Measurements from ENCODE around the gene SNN. TPM values are rescaled to one million over a fixed set of nuclear protein-coding genes. Genes with fewer than 3 reads are reported as not detected.

SNN gene
- total RNA-seq, 1 experiment from 2014 or later, result 10.2 TPM

DNA sequence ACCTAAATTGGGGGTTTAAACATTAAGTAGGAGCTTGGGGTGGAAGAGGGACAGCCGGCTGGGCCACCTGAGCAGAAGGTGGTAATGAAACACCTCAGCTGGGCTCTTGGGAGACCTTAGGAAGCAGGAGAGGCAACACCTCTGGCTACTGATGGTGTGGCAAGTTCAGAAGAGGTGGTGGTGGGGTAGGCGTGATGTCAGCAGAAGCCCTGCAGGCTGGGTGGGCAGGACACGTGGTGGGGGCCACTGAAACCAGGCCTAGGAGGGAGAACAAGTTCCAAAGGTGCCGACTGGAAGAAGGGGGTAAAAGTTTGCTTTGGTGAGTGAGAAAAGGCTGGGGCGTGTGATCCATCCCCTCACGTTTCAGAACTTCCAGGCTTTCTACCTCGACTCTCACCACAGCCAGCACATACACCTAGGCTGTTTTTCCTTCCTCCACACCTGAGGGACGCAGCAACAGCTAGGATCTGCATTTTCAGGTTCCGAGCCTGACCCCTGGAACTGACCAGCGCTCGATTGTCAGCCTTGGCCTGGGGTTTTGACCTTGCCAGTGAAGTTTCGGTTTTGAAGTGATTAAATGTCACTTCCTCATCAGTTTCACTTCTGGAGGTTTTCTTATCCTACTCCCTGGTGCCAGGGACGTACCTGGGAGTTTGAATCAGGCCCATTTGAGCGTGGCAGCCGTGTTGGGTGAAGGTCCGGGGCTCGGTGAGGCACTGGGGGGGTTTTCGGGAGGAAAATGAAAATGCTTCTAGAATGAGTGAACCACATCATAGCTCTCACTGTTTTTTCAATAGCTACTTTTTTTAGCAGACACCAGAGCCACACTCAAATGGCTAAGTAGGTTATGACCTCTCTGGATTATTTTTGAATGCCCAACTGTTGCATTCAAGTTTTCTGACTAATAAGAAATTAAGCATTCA, 10.0 kb downstream of the SNN start:
- no peak for DNase-seq (ENCODE audit: low read depth)

GRCh38 chr16:11679250-11679649, 11.0 kb downstream of the SNN start:
- DNase-seq (ENCODE audit: low read depth), result no peak

GRCh38 chr16:11679941-11680911, 12.0 kb downstream of the SNN start:
- DNase-seq (ENCODE audit: low read depth), result no peak

- no peak for DNase-seq (ENCODE audit: low read depth)
Observed at GRCh38 chr16:11681556-11681955, 13.3 kb downstream of the SNN start.

DNA sequence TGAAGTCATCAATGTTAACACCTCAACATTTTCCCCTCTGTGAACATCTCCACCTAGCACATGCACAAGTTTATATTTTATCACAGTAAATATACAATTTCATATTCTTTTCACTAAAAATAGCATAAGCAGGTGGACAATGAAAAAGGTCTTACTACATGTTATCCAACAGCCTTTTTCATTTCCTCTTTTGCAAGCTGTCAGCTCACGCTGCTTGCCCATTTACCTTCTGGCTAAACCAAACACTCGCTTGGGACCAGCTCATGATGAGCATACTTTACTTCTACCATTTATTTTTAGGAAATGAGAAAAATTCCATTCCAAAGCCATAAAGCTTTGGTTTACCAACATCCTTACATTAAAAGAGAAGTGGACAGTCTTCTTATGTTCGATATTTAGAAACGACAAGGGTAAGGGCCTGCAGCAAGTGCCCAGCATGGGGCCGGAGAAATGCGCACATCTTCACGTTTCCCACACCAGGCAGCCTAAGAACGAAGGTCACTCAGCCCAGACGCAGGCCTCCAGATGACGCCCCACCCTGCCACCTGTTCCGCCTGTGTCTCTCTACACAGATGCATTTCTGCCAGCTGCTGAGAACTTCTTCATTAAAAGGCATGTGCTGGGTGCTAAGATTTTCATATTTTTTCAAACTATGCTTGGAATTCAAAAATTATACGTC, 13.9 kb downstream of the SNN start:
- no peak for DNase-seq (ENCODE audit: low read depth)

DNA sequence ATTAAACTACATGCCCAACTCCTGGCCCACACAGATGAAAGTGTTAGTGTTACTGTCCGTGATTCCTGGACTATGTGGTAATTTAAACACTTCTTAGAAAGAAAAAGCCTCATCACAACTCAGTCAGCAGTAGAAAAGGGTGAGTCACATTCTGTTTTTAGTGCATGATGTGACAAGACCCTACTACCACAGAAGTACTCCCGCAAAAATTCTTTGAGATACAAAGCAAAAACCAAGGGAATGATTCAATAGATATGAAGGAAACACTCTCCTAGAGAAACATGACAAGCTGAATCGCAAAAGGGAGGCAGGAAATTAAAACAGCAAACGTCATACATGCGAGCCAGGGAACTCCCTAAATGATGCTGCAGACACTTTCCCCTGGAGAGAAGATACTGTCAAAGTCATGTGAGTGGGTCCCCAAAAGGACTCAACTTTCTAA, 14.4 kb downstream of the SNN start:
- DNase-seq (ENCODE audit: low read depth), result peak; percentile 90

DNA sequence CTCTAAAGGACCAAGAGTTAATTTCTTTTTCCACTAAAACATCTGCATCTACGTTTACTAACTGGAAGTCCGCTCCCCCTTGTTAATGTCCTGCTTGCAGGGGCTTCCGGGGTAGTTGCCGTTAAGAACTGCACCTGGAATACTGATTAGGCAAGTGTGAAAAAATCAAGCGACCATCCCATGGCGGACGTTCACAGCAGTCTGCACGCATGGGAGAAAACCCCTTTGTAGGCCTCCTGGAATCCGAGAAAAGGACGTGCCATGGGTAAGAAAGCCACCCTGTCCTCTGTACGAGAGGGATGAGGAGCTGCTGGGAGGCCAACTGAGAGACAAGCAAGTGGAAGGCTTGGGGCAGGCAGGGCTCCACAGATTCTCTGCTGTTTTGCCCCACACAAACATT, 14.9 kb downstream of the SNN start:
- no peak for DNase-seq (ENCODE audit: low read depth)

- no peak for DNase-seq (ENCODE audit: low read depth)
Observed at GRCh38 chr16:11684231-11685025, 16.2 kb downstream of the SNN start.

DNA sequence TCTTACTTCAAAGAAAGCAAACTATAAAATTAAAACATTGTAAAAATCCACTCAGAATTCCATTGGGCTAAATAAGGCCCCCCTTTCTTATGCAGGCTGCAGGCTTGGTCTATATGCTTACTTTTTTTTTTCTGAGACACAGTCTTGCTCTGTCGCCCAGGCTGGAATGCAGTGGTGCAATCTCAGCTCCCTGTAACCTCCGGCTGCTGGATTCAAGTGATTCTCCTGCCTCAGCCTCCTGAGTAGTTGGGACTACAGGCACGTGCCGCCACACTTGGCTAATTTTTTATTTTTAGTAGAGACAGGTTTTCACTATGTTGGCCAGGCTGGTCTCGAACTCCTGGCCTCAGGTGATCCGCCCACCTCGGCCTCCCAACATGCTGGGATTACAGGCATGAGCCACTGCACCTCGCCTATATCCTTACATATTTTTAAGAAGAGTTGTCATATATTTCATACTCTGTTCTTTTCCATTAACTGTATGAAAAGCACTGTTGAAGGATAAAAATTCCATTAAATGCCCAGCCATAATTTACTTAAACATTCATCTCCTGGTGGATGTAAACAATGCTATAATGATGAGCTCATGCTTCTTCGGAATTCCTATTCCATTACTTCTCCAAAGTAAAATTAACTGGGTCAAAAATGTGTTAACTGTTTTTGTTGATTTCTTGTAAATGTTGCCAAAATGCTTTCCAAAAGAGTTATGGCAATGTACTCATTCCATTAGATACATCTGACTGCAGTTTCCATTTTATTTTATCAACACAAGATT, 17.8 kb downstream of the SNN start:
- DNase-seq (ENCODE audit: low read depth), result no peak

DNA sequence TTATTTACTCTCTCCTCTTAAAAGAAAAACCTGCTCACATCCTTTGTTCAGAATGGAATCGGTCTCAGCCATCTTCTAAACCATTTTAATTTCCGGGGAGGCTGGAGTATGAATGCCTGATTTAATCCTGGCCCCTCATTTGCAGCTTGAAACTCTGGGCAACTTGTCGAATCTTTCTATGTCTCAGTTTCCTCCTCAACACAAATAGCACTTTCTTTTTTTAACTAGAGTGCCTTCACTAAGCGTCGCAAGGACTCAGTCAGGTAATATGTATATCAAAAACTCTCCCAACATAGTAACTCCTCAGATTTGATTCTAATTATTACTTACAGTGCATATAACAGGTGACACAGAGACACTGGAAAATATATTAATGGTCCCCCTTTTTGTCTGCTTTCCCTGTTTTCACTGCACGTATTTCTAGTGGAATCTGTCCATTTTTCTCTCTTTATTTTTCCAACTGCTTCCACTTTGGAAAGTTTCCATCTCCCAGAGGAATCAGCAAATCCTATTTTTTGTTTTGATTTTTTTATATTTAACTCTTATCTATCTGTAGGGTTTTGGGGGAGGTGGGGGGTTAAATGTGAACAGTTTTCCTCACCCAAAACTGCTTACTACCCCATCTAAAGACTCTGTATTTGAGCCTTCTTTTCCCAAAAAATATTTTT, 18.6 kb downstream of the SNN start:
- DNase-seq (ENCODE audit: low read depth), result no peak

DNA sequence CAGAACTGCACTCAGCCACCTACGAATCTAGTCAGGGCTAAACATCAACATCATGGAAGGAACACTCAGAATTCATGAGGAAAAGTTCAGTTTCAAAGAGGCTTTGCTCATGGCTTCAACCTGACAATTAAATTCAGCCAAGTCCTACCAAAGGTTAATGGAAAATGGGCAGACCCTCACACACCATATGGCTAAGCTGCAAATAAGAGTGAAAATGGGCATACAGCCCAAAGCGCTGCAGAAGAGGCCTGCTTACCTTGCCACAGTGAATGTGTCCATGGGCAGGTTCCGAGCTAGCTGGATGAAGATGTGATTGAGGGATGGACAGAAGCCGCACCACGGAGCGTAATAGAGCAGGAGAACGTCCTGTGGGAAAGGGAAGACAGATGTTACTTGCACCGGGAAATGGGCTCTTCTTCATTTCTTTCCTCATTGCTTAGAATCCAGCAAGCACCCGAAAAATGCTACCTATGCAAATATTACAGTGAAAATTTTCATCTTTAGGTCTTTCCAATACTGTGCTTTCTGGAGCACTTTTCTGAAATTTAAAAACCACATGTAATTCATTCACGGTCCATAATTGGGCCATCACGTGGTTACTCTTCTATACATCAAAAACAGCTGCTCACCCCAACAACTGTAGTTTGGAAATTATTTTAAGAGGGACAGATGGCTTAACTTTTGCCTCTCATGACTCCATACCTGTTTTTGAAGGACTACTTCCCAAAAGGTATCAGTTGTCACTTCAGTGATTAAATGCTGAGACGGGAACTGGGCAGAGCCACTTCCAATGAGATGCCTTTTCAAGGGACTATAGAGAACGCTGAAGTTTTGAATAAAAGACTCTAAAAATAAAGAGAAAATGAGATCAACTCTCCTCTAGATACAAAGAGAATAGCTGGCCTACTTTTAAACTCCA, 19.6 kb downstream of the SNN start:
- no peak for DNase-seq (ENCODE audit: low read depth)

DNA sequence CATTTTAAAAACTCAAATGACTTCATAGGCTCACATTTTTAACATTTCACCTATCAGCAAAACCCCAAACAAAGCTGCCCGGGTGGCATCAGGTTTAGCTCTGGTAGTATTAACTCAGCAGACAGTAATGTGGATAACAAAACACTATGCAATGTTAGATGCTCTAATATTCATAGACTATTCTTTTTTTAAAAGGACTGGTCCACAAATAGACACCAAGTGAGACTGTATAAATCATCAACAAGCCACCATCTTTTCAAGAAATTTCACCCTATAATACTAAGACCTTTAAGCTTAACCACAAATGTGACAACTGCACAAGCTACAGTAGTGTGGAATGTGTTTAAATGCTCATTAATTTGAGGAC, 20.2 kb downstream of the SNN start:
- DNase-seq (ENCODE audit: low read depth), result no peak

DNA sequence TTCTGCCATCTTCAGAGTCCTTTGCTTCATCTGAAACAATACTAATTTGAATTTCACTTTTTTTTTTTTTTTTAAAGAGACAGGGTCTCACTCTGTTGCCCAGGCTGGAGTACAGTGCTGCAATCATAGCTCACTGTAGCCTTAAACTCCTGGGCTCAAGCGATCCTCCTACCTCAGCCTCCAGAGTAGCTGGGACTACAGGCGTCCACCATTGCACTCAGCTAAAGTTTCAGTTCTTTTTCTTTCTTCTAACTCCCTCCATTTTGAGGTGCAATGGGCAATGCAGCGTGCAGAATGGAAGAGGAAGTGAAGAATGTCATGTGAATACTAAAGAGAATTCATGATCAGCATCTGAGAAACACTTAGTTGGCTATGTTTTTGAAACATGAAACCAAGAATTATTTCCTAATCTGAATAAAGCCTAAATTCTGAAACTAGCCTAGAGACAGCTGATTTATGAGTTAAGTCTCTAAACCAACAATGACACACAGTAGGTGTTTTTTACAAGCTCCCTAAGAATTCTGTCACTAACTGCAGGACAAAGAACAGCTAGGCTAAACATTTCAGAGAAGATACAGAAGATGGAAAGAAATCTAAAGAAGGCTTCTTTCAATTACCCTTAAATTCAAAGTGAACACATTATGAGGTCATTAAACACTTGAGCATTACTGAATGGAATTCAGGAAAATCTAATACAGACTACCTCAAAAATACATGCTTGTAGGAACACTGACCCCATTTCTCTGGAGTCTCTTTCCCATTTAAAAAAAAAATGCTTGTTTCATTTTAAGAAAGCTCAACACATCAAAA, 21.0 kb downstream of the SNN start:
- no peak for DNase-seq (ENCODE audit: low read depth)

DNA sequence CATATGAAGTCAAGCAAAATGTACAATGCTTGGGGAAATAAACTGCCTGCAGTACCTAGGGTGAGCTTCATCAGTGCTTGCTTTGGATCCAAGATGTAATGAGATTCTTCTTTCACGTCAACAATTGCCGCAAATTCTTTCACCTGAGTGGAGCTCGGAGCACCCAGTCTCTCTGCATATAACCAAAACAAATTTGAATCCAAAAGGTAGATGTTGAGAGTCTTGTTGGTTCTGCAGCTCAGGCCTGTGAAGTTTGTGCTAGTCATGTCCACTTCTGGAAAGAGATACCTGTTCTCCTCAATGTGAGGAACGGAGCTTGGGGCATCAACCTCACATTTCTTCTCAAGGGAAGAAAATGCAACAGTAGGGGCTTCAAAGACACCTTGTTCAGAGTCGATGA, 23.0 kb downstream of the SNN start:
- no peak for DNase-seq (ENCODE audit: low read depth)

DNA sequence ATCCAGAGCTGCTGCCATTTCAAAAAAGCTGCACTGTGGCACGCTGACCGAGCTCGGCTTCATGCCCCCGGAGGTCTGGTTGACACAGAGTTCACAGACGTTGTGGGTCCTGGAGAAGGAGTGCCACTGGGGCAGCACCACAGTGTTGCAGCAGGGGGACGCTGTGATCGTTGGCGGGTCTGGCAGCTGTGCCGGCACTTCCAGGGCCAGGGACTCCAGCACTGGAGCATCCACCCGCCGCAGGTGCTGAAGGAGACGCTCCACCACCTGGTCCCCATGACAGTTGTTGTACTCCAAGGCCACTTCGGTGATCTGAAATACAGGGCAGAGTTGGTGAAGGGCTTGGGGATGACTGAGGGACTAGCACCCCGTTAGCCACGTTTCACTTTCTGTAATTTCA, 23.5 kb downstream of the SNN start:
- no peak for DNase-seq (ENCODE audit: low read depth)

GRCh38 chr16:11692171-11692570, 23.9 kb downstream of the SNN start:
- DNase-seq (ENCODE audit: low read depth), result no peak

GRCh38 chr16:11692651-11693050, 24.4 kb downstream of the SNN start:
- DNase-seq (ENCODE audit: low read depth), result no peak
